Vagina (tissue), 2 donors: ENCODE measurements around the gene ADCK2.

Experiments
- POLR2AphosphoS5 ChIP-seq, 2 donors: sonication (generic); formaldehyde crosslinking; IDR thresholded peaks; one replicate each; pipeline ENCODE4 v1.9.0; 2017; ENCODE audit warnings: antibody characterized with exemption in 2 of 2, mild to moderate bottlenecking in 2 of 2, low read depth in 1 of 2; ENCODE audit not compliant: insufficient read depth in 1 of 2
- TF ChIP-seq, protein P1 (sequence below), 3 experiments: fragments of 450-650 bp in 2 of 3; fragments of 200-600 bp in 1 of 3; sonication (generic) in 1 of 3; IDR thresholded peaks; one replicate each; pipeline ENCODE4 v1.5.1; 2017 to 2019; ENCODE audit warnings: antibody characterized with exemption in 3 of 3, mild to moderate bottlenecking in 2 of 3, moderate library complexity in 2 of 3

DNA sequence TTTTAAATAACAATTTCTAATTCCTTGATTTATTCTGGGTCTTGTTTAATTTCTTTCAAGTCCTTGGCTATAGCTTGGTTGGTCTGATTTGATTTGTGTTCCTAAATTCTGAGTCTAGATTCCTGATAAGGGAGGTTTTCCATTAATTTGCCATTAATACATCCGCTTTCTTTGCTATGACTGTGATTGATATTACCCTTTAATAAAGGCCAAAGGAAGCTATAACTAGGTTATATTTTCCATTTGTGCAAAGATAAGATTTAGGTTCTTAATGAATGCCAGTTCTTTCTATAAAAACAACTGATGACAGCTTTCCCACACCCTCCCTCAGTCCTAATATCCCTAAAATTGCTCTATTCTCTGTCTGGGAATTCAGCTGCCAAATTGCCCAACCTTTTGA is 52.0 kb downstream of the ADCK2 start:
- TF ChIP-seq, protein P1, sequence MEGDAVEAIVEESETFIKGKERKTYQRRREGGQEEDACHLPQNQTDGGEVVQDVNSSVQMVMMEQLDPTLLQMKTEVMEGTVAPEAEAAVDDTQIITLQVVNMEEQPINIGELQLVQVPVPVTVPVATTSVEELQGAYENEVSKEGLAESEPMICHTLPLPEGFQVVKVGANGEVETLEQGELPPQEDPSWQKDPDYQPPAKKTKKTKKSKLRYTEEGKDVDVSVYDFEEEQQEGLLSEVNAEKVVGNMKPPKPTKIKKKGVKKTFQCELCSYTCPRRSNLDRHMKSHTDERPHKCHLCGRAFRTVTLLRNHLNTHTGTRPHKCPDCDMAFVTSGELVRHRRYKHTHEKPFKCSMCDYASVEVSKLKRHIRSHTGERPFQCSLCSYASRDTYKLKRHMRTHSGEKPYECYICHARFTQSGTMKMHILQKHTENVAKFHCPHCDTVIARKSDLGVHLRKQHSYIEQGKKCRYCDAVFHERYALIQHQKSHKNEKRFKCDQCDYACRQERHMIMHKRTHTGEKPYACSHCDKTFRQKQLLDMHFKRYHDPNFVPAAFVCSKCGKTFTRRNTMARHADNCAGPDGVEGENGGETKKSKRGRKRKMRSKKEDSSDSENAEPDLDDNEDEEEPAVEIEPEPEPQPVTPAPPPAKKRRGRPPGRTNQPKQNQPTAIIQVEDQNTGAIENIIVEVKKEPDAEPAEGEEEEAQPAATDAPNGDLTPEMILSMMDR (IDR thresholded peaks at IDR 0.05), result no peak
- no peak for TF ChIP-seq POLR2AphosphoS5 (IDR thresholded peaks at IDR 0.05; ENCODE audit: insufficient read depth in 1 of 2, low read depth in 1 of 2)
